ENCODE measurements around the gene SNED1. TPM values are rescaled to one million over a fixed set of nuclear protein-coding genes. Genes with fewer than 3 reads are reported as not detected.
A peak's percentile ranks its signal among the peaks of the same experiment; 100 is the strongest.
"Not testable (repeated sequence)": the region's sequence is repeated elsewhere in the genome, so short reads cannot be mapped to it uniquely, and the experiment has no call there.

SNED1 gene
- total and polyA plus RNA-seq, 9 of the 15 experiments (the other 6 are each of a cell fraction or from before 2014, with no cell fraction given): 0.03 to 0.07 (median 0.05) TPM; not detected in 5

- peaks cover 19% of the 10 kb centered on the region; the same call in 2 of the 3 replicates for H3K36me3 ChIP-seq (ENCODE audit: control insufficient read depth, insufficient read depth, low read length)
- peaks cover 0 to 8% of the 10 kb centered on the region in 2 experiments; a peak in 2 of 5 replicates for H3K4me1 ChIP-seq (replicated peaks in 1 of 2; ENCODE audit: control insufficient read depth in 2 of 2, insufficient read depth in 2 of 2, low read length in 2 of 2)
- no peak for FAIRE-seq
- no peak overlapping the region for H2AFZ ChIP-seq (ENCODE audit: low read depth, low read length)
- H3K9me1 ChIP-seq (ENCODE audit: control insufficient read depth, insufficient read depth, low read length): no peaks in the 10 kb centered on the region
- in situ Hi-C loops (cut with MboI) (no loop called here), intact Hi-C loops (cut with micrococcal nuclease) (no loop called here)
- peaks cover 40% of the 10 kb centered on the region for H3K79me2 ChIP-seq (ENCODE audit: control insufficient read depth, insufficient read depth, low read length)
- ChIA-PET CTCF (ENCODE audit: low intra/inter-chr PET ratio) (no interaction called here), POLR2A (interaction anchor here (2.1 kb wide), 1 partner anchor 7 kb away, joined by 8 read pairs; no protein-coding TSS in a partner anchor)
- no peak for ATAC-seq
- H3K9ac ChIP-seq (ENCODE audit: insufficient read depth in 1 of 2, low read depth in 2 of 2, low read length in 2 of 2): peak overlapping the region in 1 of 2 experiments; percentile 96; a peak in 2 of 4 replicates
- H3K4me3 ChIP-seq: peak overlapping the region; percentile 88
- no peak overlapping the region for H3K27ac ChIP-seq (ENCODE audit: extremely low read depth, low read depth, low read length)
- no peaks in the 10 kb centered on the region for H3K27me3 ChIP-seq (ENCODE audit: control insufficient read depth in 2 of 2, insufficient read depth in 2 of 2, low read length in 2 of 2)
- H3K4me2 ChIP-seq (ENCODE audit: insufficient read depth, low read length): peak overlapping the region; percentile 91
- no peaks in the 10 kb centered on the region for H3K9me3 ChIP-seq (replicated peaks; ENCODE audit: control insufficient read depth, insufficient read depth, low read depth, low read length)
- DNase-seq (ENCODE audit: extremely low read depth in 1 of 4, low spot score in 3 of 4): no peak
- TF ChIP-seq, protein P1, sequence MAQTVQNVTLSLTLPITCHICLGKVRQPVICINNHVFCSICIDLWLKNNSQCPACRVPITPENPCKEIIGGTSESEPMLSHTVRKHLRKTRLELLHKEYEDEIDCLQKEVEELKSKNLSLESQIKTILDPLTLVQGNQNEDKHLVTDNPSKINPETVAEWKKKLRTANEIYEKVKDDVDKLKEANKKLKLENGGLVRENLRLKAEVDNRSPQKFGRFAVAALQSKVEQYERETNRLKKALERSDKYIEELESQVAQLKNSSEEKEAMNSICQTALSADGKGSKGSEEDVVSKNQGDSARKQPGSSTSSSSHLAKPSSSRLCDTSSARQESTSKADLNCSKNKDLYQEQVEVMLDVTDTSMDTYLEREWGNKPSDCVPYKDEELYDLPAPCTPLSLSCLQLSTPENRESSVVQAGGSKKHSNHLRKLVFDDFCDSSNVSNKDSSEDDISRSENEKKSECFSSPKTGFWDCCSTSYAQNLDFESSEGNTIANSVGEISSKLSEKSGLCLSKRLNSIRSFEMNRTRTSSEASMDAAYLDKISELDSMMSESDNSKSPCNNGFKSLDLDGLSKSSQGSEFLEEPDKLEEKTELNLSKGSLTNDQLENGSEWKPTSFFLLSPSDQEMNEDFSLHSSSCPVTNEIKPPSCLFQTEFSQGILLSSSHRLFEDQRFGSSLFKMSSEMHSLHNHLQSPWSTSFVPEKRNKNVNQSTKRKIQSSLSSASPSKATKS (CRISPR knock-in tag; IDR thresholded peaks at IDR 0.05): no peak
- no peak for TF ChIP-seq POLR3A (IDR thresholded peaks at IDR 0.05; ENCODE audit: borderline replicate concordance, extremely low read depth, insufficient read depth, insufficient read length)
- no peak for TF ChIP-seq RBM39 (optimal IDR thresholded peaks at IDR 0.05; ENCODE audit: low read depth, low read length)
- TF ChIP-seq, protein P2, sequence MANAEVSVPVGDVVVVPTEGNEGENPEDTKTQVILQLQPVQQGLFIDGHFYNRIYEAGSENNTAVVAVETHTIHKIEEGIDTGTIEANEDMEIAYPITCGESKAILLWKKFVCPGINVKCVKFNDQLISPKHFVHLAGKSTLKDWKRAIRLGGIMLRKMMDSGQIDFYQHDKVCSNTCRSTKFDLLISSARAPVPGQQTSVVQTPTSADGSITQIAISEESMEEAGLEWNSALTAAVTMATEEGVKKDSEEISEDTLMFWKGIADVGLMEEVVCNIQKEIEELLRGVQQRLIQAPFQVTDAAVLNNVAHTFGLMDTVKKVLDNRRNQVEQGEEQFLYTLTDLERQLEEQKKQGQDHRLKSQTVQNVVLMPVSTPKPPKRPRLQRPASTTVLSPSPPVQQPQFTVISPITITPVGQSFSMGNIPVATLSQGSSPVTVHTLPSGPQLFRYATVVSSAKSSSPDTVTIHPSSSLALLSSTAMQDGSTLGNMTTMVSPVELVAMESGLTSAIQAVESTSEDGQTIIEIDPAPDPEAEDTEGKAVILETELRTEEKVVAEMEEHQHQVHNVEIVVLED (CRISPR knock-in tag; IDR thresholded peaks at IDR 0.05): no peak
- TF ChIP-seq BACH1 (tag; IDR thresholded peaks at IDR 0.05): no peak
- TF ChIP-seq ELF4 (CRISPR knock-in tag; IDR thresholded peaks at IDR 0.05): no peak
- no peak for TF ChIP-seq JUNB (CRISPR knock-in tag; conservative IDR thresholded peaks at IDR 0.05)
- no peak for TF ChIP-seq ZNF140 (CRISPR knock-in tag; IDR thresholded peaks at IDR 0.05)
- TF ChIP-seq POLR2H (tag; IDR thresholded peaks at IDR 0.05; ENCODE audit: low read depth): no peak
- TF ChIP-seq ZNF347 (CRISPR knock-in tag; IDR thresholded peaks at IDR 0.05; ENCODE audit: low read depth): no peak
- no peak for TF ChIP-seq CEBPB (tag; IDR thresholded peaks at IDR 0.05)
- no peak for TF ChIP-seq NUFIP1 (IDR thresholded peaks at IDR 0.05; ENCODE audit: partially characterized antibody)
- TF ChIP-seq ZBTB8A (IDR thresholded peaks at IDR 0.05; ENCODE audit: partially characterized antibody): no peak
- BruUV-seq (replicated peaks): no TSS peak
- 23% methylated on average over 4 of the region's 5 CpGs for WGBS (ENCODE audit: insufficient coverage, low coverage, missing lambda C conversion rate)
- no peaks in the 10 kb centered on the region for H4K20me1 ChIP-seq (replicated peaks; ENCODE audit: control insufficient read depth, insufficient read depth, low read length)
Measured at GRCh38 chr2:241103176-241103595, 104.8 kb downstream of the SNED1 start.

DNA sequence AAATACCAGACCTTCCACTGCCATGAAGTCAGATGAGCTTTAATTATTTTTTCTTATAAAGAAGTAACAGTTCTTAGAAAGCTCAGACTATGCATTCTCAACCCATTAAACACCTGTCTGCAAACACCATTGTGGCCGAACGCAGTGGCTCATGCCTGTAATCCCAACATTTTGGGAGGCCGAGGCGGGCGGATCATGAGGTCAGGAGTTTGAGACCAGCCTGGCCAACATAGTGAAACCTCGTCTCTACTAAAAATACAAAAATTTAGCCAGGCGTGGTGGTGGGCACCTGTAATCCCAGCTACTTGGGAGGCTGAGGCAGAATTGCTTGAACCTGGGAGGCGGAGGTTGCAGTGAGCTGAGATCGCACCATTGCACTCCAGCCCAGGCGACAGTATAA, 106.2 kb downstream of the SNED1 start:
- H2AFZ ChIP-seq (ENCODE audit: low read depth, low read length); H3K27ac ChIP-seq (ENCODE audit: extremely low read depth, low read depth, low read length); intact Hi-C loops (cut with micrococcal nuclease); H3K4me3 ChIP-seq; ATAC-seq; in situ Hi-C loops (cut with MboI); POLR2A ChIA-PET; H3K4me1 ChIP-seq (replicated peaks in 1 of 2; ENCODE audit: control insufficient read depth in 2 of 2, insufficient read depth in 2 of 2, low read length in 2 of 2); H3K9me1 ChIP-seq (ENCODE audit: control insufficient read depth, insufficient read depth, low read length); DNase-seq (ENCODE audit: extremely low read depth in 1 of 4, low spot score in 3 of 4); FAIRE-seq; CTCF ChIA-PET (ENCODE audit: low intra/inter-chr PET ratio); H3K27me3 ChIP-seq (ENCODE audit: control insufficient read depth in 2 of 2, insufficient read depth in 2 of 2, low read length in 2 of 2); BruUV-seq (replicated peaks); H3K9me3 ChIP-seq (replicated peaks; ENCODE audit: control insufficient read depth, insufficient read depth, low read depth, low read length); H3K4me2 ChIP-seq (ENCODE audit: insufficient read depth, low read length); H4K20me1 ChIP-seq (replicated peaks; ENCODE audit: control insufficient read depth, insufficient read depth, low read length); H3K9ac ChIP-seq (ENCODE audit: insufficient read depth in 1 of 2, low read depth in 2 of 2, low read length in 2 of 2): not testable (repeated sequence)
- H3K36me3 ChIP-seq (ENCODE audit: control insufficient read depth, insufficient read depth, low read length): peaks cover 10% of the 10 kb centered on the region; the same call in 2 of the 3 replicates
- H3K79me2 ChIP-seq (ENCODE audit: control insufficient read depth, insufficient read depth, low read length): peaks cover 34% of the 10 kb centered on the region
- WGBS (ENCODE audit: insufficient coverage, low coverage, missing lambda C conversion rate): 97% methylated on average over 9 of the region's 10 CpGs
